CD4-positive, alpha-beta T cell treated with Interleukin-21 for 1 hour (primary cell): ENCODE data around the gene PPP2R5C.
"Not testable (repeated sequence)": the region's sequence is repeated elsewhere in the genome, so short reads cannot be mapped to it uniquely, and the experiment has no call there.

Source experiments
- DNase-seq: peaks from one replicate; pipeline ENCODE4 v3.0.0-alpha.2; 2020

PPP2R5C gene

GRCh38 chr14:101783260-101784016, 21.9 kb downstream of the PPP2R5C start:
- no peak for DNase-seq

GRCh38 chr14:101784631-101785030, 23.1 kb downstream of the PPP2R5C start:
- no peak for DNase-seq

GRCh38 chr14:101788016-101788635, 26.6 kb downstream of the PPP2R5C start:
- DNase-seq = no peak

GRCh38 chr14:101789222-101789621, 27.7 kb downstream of the PPP2R5C start:
- DNase-seq = no peak

- no peak for DNase-seq
Observed at GRCh38 chr14:101790232-101790631, 28.7 kb downstream of the PPP2R5C start.

GRCh38 chr14:101791919-101792572, 30.5 kb downstream of the PPP2R5C start:
- DNase-seq = peak; percentile 62

GRCh38 chr14:101796016-101796415, 34.5 kb downstream of the PPP2R5C start:
- DNase-seq = no peak

- no peak for DNase-seq
Observed at GRCh38 chr14:101796479-101796878, 35.0 kb downstream of the PPP2R5C start.

GRCh38 chr14:101797856-101798255, 36.3 kb downstream of the PPP2R5C start:
- DNase-seq = no peak

GRCh38 chr14:101804373-101804772, 42.9 kb downstream of the PPP2R5C start:
- not testable (repeated sequence) for DNase-seq

GRCh38 chr14:101806252-101806651, 44.7 kb downstream of the PPP2R5C start:
- DNase-seq = not testable (repeated sequence)

GRCh38 chr14:101808020-101808641, 46.6 kb downstream of the PPP2R5C start:
- no peak for DNase-seq

- no peak for DNase-seq
Observed at GRCh38 chr14:101808894-101809670, 47.6 kb downstream of the PPP2R5C start.

GRCh38 chr14:101809671-101810514, 48.4 kb downstream of the PPP2R5C start:
- DNase-seq = peak; percentile 96

- DNase-seq = peak; percentile 53
Observed at GRCh38 chr14:101810897-101811621, 49.5 kb downstream of the PPP2R5C start.

GRCh38 chr14:101812071-101812470, 50.6 kb downstream of the PPP2R5C start:
- peak; percentile 57 for DNase-seq

GRCh38 chr14:101813171-101813759, 51.8 kb downstream of the PPP2R5C start:
- peak; percentile 62 for DNase-seq

- no peak for DNase-seq
Observed at GRCh38 chr14:101813833-101814232, 52.3 kb downstream of the PPP2R5C start.

- DNase-seq = peak; percentile 50
Observed at GRCh38 chr14:101814934-101815333, 53.4 kb downstream of the PPP2R5C start.

- peak; percentile 57 for DNase-seq
Observed at GRCh38 chr14:101815994-101816393, 54.5 kb downstream of the PPP2R5C start.
